ENCODE measurements around the gene LDLRAD2.

GRCh38 chr1:21778405-21778727 lies 33.7 kb upstream of the LDLRAD2 start:
- TF ChIP-seq POLR2A (IDR thresholded peaks at IDR 0.05; ENCODE audit: low read depth, low read length), result no peak
- no peak for TF ChIP-seq POLR2AphosphoS5 (IDR thresholded peaks at IDR 0.05; ENCODE audit: low read depth, low read length)
- TF ChIP-seq TAF1 (IDR thresholded peaks at IDR 0.05; ENCODE audit: borderline replicate concordance, low read depth, low read length), result no peak
